Hepatocyte (in vitro differentiated cells): ENCODE measurements around the gene AAMDC. TPM values are rescaled to one million over a fixed set of nuclear protein-coding genes. Genes with fewer than 3 reads are reported as not detected.

Experiments used
- DNase-seq: peaks from one replicate; pipeline ENCODE4 v3.0.0-alpha.2; 2016; ENCODE audit warnings: low spot score
- H2AFZ ChIP-seq: fragments of 200-600 bp; sonication (generic); 2 replicates; pipeline ENCODE4 v1.6.0; 2016; ENCODE audit warnings: antibody characterized with exemption, mild to moderate bottlenecking
- H3K27ac ChIP-seq: fragments of 200-600 bp; sonication (generic); 2 replicates; pipeline ENCODE4 v1.5.1; 2016; ENCODE audit warnings: mild to moderate bottlenecking
- H3K27me3 ChIP-seq: fragments of 200-600 bp; sonication (generic); 2 replicates; pipeline ENCODE4 v1.6.1; 2016
- H3K36me3 ChIP-seq: fragments of 200-600 bp; sonication (generic); replicated peaks from 2 replicates; pipeline ENCODE4 v1.5.1; 2016; ENCODE audit warnings: low read depth; ENCODE audit not compliant: insufficient read depth
- H3K4me1 ChIP-seq: fragments of 200-600 bp; sonication (generic); 2 replicates; pipeline ENCODE4 v1.5.1; 2016; ENCODE audit warnings: mild to moderate bottlenecking, moderate library complexity; ENCODE audit not compliant: insufficient read depth
- H3K4me2 ChIP-seq: fragments of 200-600 bp; sonication (generic); 2 replicates; pipeline ENCODE4 v1.6.0; 2016
- H3K4me3 ChIP-seq: fragments of 200-600 bp; sonication (generic); 2 replicates; pipeline ENCODE4 v1.5.1; 2016; ENCODE audit warnings: mild to moderate bottlenecking
- H3K79me2 ChIP-seq: fragments of 200-600 bp; sonication (generic); 2 replicates; pipeline ENCODE4 v1.6.0; 2017; ENCODE audit warnings: mild to moderate bottlenecking
- H3K9me2 ChIP-seq: fragments of 200-600 bp; sonication (generic); replicated peaks from 2 replicates; pipeline ENCODE4 v1.6.0; 2017; ENCODE audit warnings: mild to moderate bottlenecking; ENCODE audit not compliant: insufficient read depth
- H3K9me3 ChIP-seq: fragments of 200-600 bp; sonication (generic); 2 replicates; pipeline ENCODE4 v1.5.1; 2016; ENCODE audit warnings: low read depth, mild to moderate bottlenecking
- H4K20me1 ChIP-seq: fragments of 200-600 bp; sonication (generic); 2 replicates; pipeline ENCODE4 v1.6.0; 2016; ENCODE audit warnings: mild to moderate bottlenecking; ENCODE audit not compliant: insufficient read depth, poor library complexity, severe bottlenecking
- CTCF ChIP-seq: fragments of 200-600 bp; sonication (generic); IDR thresholded peaks from 2 replicates; pipeline ENCODE4 v1.5.1; 2016; ENCODE audit warnings: antibody characterized with exemption, mild to moderate bottlenecking; ENCODE audit not compliant: poor library complexity
- EZH2 ChIP-seq: fragments of 200-600 bp; sonication (generic); IDR thresholded peaks from 2 replicates; pipeline ENCODE4 v1.6.1; 2016; ENCODE audit warnings: antibody characterized with exemption, mild to moderate bottlenecking, borderline replicate concordance
- EZH2phosphoT487 ChIP-seq: fragments of 200-600 bp; sonication (generic); IDR thresholded peaks from one replicate; pipeline ENCODE4 v1.6.1; 2018; ENCODE audit warnings: antibody characterized with exemption, mild to moderate bottlenecking, low read depth, moderate library complexity; ENCODE audit not compliant: unreplicated experiment, severe bottlenecking
- WGBS: methylation state at CpG from one replicate; pipeline ENCODE4 v1.1.6; 2016; ENCODE audit warnings: low lambda C conversion rate; ENCODE audit errors: missing lambda C conversion rate; 5-methylcytosine and 5-hydroxymethylcytosine counted together
- polyA plus RNA-seq: library from polyadenylated mRNA; unstranded; fragments of >200 nt; fragmentation: Nextera tagmentation; extraction: Ambion mirVana; gene quantifications from 2 replicates; pipeline ENCODE4 v1.2.1, GENCODE V29; 2016
- total RNA-seq: library from RNA; depleted of rRNA; stranded (reverse); fragments of >200 nt; gene quantifications from 2 replicates; pipeline ENCODE4 v1.2.3, GENCODE V29; 2014

Gene AAMDC
- total and polyA plus RNA-seq, 2 experiments from 2014 or later, result 22.0 to 78.0 TPM

- H3K9me2 ChIP-seq, result no peaks in the 10 kb centered on the region
- H4K20me1 ChIP-seq, result peaks cover 57% of the 10 kb centered on the region
- no peaks in the 10 kb centered on the region for H3K9me3 ChIP-seq
- H3K36me3 ChIP-seq, result no peaks in the 10 kb centered on the region
- no peaks in the 10 kb centered on the region for H3K27me3 ChIP-seq
- 98% methylated on average over 3 of the region's 3 CpGs for WGBS
- peaks cover 7% of the 10 kb centered on the region for H3K4me1 ChIP-seq
- TF ChIP-seq CTCF (no peak), EZH2 (no peak), EZH2phosphoT487 (no peak)
- H3K4me2 ChIP-seq, result no peak overlapping the region
- peaks cover 96% of the 10 kb centered on the region for H3K79me2 ChIP-seq
- no peak for DNase-seq
- no peak overlapping the region for H3K27ac ChIP-seq
- H3K4me3 ChIP-seq, result no peak overlapping the region
- H2AFZ ChIP-seq, result no peak overlapping the region
These were observed 6.1 kb upstream of the AAMDC start for GRCh38 chr11:77814848-77815247.

- WGBS, result 93% methylated on average over 1 of the region's 1 CpG
- H3K27me3 ChIP-seq, result no peaks in the 10 kb centered on the region
- peaks cover 52% of the 10 kb centered on the region for H4K20me1 ChIP-seq
- H3K4me1 ChIP-seq, result peaks cover 7% of the 10 kb centered on the region
- no peak for DNase-seq
- H3K4me2 ChIP-seq, result no peak overlapping the region
- no peaks in the 10 kb centered on the region for H3K9me3 ChIP-seq
- TF ChIP-seq CTCF (no peak), EZH2 (no peak), EZH2phosphoT487 (no peak)
- H3K36me3 ChIP-seq, result no peaks in the 10 kb centered on the region
- H3K9me2 ChIP-seq, result no peaks in the 10 kb centered on the region
- H2AFZ ChIP-seq, result no peak overlapping the region
- H3K27ac ChIP-seq, result no peak overlapping the region
- no peak overlapping the region for H3K4me3 ChIP-seq
- H3K79me2 ChIP-seq, result peaks cover 94% of the 10 kb centered on the region
These were observed 5.5 kb upstream of the AAMDC start for GRCh38 chr11:77815459-77815858.

- Histone ChIP-seq H3K4me1 (peaks cover 16% of the 10 kb centered on the region), H4K20me1 (peaks cover 47% of the 10 kb centered on the region), H3K9me2 (no peaks in the 10 kb centered on the region), H3K36me3 (no peaks in the 10 kb centered on the region), H3K27ac (peak overlapping the region; percentile 97), H3K9me3 (no peaks in the 10 kb centered on the region), H2AFZ (peak overlapping the region; percentile 94), H3K79me2 (peaks cover 68% of the 10 kb centered on the region), H3K4me2 (peak overlapping the region; percentile 85), H3K27me3 (no peaks in the 10 kb centered on the region), H3K4me3 (peak overlapping the region; percentile 62)
- WGBS, result 2% methylated on average over 13 of the region's 19 CpGs
- TF ChIP-seq EZH2 (no peak), CTCF (no peak), EZH2phosphoT487 (no peak)
- peak; percentile 93 for DNase-seq
These were observed 1.5 kb upstream of the AAMDC start for GRCh38 chr11:77819411-77819920.
